ENCODE data around the gene CDH5.

- no peak for TF ChIP-seq CTCF (IDR thresholded peaks at IDR 0.05)
- TF ChIP-seq POLR2A (IDR thresholded peaks at IDR 0.05), result no peak
These were observed 1.7 kb downstream of the CDH5 start for GRCh38 chr16:66367968-66368891.
